Duodenal mucosa (tissue), 2 donors: ENCODE results near the gene GCH1.
A peak's percentile ranks its signal among the peaks of the same experiment; 100 is the strongest.
"Not testable (repeated sequence)": the region's sequence is repeated elsewhere in the genome, so short reads cannot be mapped to it uniquely, and the experiment has no call there.

Source experiments
- H3K27ac ChIP-seq: one replicate; pipeline ENCODE4 v1.7.0; 2013; ENCODE audit warnings: low read depth, low read length
- H3K27me3 ChIP-seq, 2 donors: one replicate each; pipeline ENCODE4 v1.7.0; 2013; ENCODE audit warnings: low read length in 2 of 2, control low read depth in 1 of 2; ENCODE audit not compliant: insufficient read depth in 2 of 2, control insufficient read depth in 1 of 2
- H3K36me3 ChIP-seq, 2 donors: one replicate each; pipeline ENCODE4 v1.7.0; 2013; ENCODE audit warnings: low read length in 2 of 2, control low read depth in 1 of 2; ENCODE audit not compliant: insufficient read depth in 2 of 2, control insufficient read depth in 1 of 2
- H3K4me1 ChIP-seq, 2 donors: one replicate each; pipeline ENCODE4 v1.7.0; 2013; ENCODE audit warnings: low read length in 2 of 2, control low read depth in 1 of 2; ENCODE audit not compliant: insufficient read depth in 2 of 2, control insufficient read depth in 1 of 2
- H3K4me3 ChIP-seq, 2 donors: one replicate each; pipeline ENCODE4 v1.7.0; 2013; ENCODE audit warnings: low read length in 2 of 2, low read depth in 1 of 2
- H3K9ac ChIP-seq, 2 donors: one replicate each; pipeline ENCODE4 v1.7.0; 2013; ENCODE audit warnings: low read length in 2 of 2, low read depth in 1 of 2
- H3K9me3 ChIP-seq, 2 donors: one replicate each; pipeline ENCODE4 v1.7.0; 2013; ENCODE audit warnings: low read length in 2 of 2, control low read depth in 1 of 2; ENCODE audit not compliant: control insufficient read depth in 1 of 2

The GCH1 gene

GRCh38 chr14:54893151-54893760, 9.4 kb downstream of the GCH1 start:
- no peaks in the 10 kb centered on the region for H3K4me1 ChIP-seq
- no peaks in the 10 kb centered on the region for H3K9me3 ChIP-seq
- H3K27me3 ChIP-seq: no peaks in the 10 kb centered on the region
- H3K36me3 ChIP-seq: no peaks in the 10 kb centered on the region
- H3K27ac ChIP-seq: no peak overlapping the region
- H3K4me3 ChIP-seq: no peak overlapping the region
- no peak overlapping the region for H3K9ac ChIP-seq

GRCh38 chr14:54891471-54892245, 11.0 kb downstream of the GCH1 start:
- Histone ChIP-seq H3K4me3 (no peak overlapping the region), H3K9ac (no peak overlapping the region), H3K27me3 (no peaks in the 10 kb centered on the region), H3K36me3 (no peaks in the 10 kb centered on the region), H3K27ac (no peak overlapping the region), H3K9me3 (no peaks in the 10 kb centered on the region), H3K4me1 (no peaks in the 10 kb centered on the region)

- no peaks in the 10 kb centered on the region for H3K4me1 ChIP-seq
- no peaks in the 10 kb centered on the region for H3K36me3 ChIP-seq
- no peak overlapping the region for H3K9ac ChIP-seq
- no peak overlapping the region for H3K4me3 ChIP-seq
- H3K27ac ChIP-seq: no peak overlapping the region
- H3K9me3 ChIP-seq: no peaks in the 10 kb centered on the region
- H3K27me3 ChIP-seq: no peaks in the 10 kb centered on the region
Measured at GRCh38 chr14:54890788-54891187, 11.8 kb downstream of the GCH1 start.

DNA sequence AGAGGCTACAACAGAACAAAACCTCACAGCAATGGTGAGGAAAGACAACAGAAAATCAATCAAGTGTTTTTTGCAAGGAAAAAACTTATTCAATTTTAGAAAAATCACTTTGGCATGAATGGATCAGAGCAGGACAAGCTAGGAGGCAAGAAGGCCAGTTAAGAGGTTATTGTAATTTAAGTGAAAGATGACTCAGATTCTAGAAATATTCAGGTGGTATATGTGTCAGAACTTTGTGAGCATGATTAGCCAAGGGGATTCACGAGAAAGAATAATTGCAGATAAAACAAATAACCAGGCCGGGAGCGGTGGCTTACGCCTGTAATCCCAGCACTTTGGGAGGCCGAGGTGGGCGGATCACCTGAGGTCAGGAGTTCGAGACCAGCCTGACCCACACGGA, 12.7 kb downstream of the GCH1 start:
- Histone ChIP-seq H3K4me3 (no peak overlapping the region), H3K36me3 (no peaks in the 10 kb centered on the region), H3K27me3 (no peaks in the 10 kb centered on the region), H3K9me3 (no peaks in the 10 kb centered on the region), H3K4me1 (no peaks in the 10 kb centered on the region), H3K27ac (no peak overlapping the region), H3K9ac (no peak overlapping the region)

DNA sequence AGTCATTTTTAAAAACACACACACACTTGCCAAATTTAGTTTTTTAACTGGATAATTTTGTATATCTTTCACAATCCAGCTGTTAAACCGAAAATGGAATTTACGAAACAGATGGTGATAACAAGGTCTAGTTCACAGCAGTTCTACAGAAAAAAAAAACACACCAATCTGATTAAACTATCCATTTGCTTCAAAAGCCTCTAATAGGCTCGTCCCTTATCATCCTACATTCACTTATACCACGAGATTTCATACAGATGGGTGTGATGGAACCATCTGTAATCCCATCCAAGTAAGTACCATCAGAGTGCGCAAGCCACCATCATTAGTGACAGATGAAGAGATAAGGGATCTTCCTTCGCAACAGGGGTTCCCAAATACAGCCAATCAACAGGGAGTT, 20.1 kb downstream of the GCH1 start:
- Histone ChIP-seq H3K4me1 (peaks cover 10 to 15% of the 10 kb centered on the region in 2 donors), H3K4me3 (no peak overlapping the region), H3K27ac (peak overlapping the region; percentile 15), H3K36me3 (no peaks in the 10 kb centered on the region), H3K9ac (peak overlapping the region in 1 of 2 donors; percentile 51), H3K9me3 (no peaks in the 10 kb centered on the region), H3K27me3 (no peaks in the 10 kb centered on the region)

- Histone ChIP-seq H3K27me3 (no peaks in the 10 kb centered on the region), H3K4me1 (peaks cover 10 to 20% of the 10 kb centered on the region in 2 donors), H3K9ac (peak overlapping the region; percentile 51 to 53), H3K4me3 (peak overlapping the region; percentile 75 to 84), H3K9me3 (no peaks in the 10 kb centered on the region), H3K36me3 (no peaks in the 10 kb centered on the region), H3K27ac (peak overlapping the region; percentile 55)
Measured at GRCh38 chr14:54881761-54882401, 20.7 kb downstream of the GCH1 start.

GRCh38 chr14:54881235-54881760, 21.3 kb downstream of the GCH1 start:
- Histone ChIP-seq H3K4me3 (peak overlapping the region; percentile 75 to 84), H3K27me3 (no peaks in the 10 kb centered on the region), H3K36me3 (no peaks in the 10 kb centered on the region), H3K9ac (peak overlapping the region; percentile 51 to 53), H3K9me3 (no peaks in the 10 kb centered on the region), H3K4me1 (peaks cover 14 to 22% of the 10 kb centered on the region in 2 donors), H3K27ac (peak overlapping the region; percentile 55)

- H3K9ac ChIP-seq: no peak overlapping the region
- no peak overlapping the region for H3K27ac ChIP-seq
- no peaks in the 10 kb centered on the region for H3K27me3 ChIP-seq
- no peaks in the 10 kb centered on the region for H3K36me3 ChIP-seq
- no peaks in the 10 kb centered on the region for H3K9me3 ChIP-seq
- H3K4me3 ChIP-seq: no peak overlapping the region
- peaks cover 12 to 21% of the 10 kb centered on the region in 2 donors for H3K4me1 ChIP-seq
Measured at GRCh38 chr14:54877703-54878021, 25.0 kb downstream of the GCH1 start.

GRCh38 chr14:54877015-54877702, 25.5 kb downstream of the GCH1 start:
- Histone ChIP-seq H3K4me3 (no peak overlapping the region), H3K27me3 (no peaks in the 10 kb centered on the region), H3K36me3 (no peaks in the 10 kb centered on the region), H3K4me1 (peaks cover 7 to 16% of the 10 kb centered on the region in 2 donors), H3K9ac (no peak overlapping the region), H3K27ac (no peak overlapping the region), H3K9me3 (no peaks in the 10 kb centered on the region)

GRCh38 chr14:54875648-54876047, 27.0 kb downstream of the GCH1 start:
- not testable (repeated sequence) for H3K9ac ChIP-seq, H3K4me1 ChIP-seq, H3K9me3 ChIP-seq, H3K27me3 ChIP-seq, H3K27ac ChIP-seq, H3K4me3 ChIP-seq, H3K36me3 ChIP-seq
